Testis (tissue), 3 donors: ENCODE measurements around the gene CFC1. TPM values are rescaled to one million over a fixed set of nuclear protein-coding genes. Genes with fewer than 3 reads are reported as not detected.
"Not testable (repeated sequence)": the region's sequence is repeated elsewhere in the genome, so short reads cannot be mapped to it uniquely, and the experiment has no call there.

Experiments
- DNase-seq: peaks from one replicate; pipeline ENCODE4 v3.0.0-alpha.2; 2019
- H3K27ac ChIP-seq, 2 donors: fragments of 200-600 bp; sonication (generic); one replicate each; pipeline ENCODE4 v1.5.1; 2019
- H3K27me3 ChIP-seq: fragments of 200-600 bp; sonication (generic); one replicate; pipeline ENCODE4 v1.5.1; 2019
- H3K36me3 ChIP-seq: fragments of 200-600 bp; sonication (generic); one replicate; pipeline ENCODE4 v1.5.1; 2017; ENCODE audit warnings: low read depth; ENCODE audit errors: missing control alignments
- H3K4me1 ChIP-seq: fragments of 200-600 bp; sonication (generic); one replicate; pipeline ENCODE4 v1.5.1; 2019
- H3K4me3 ChIP-seq, 2 donors: fragments of 200-600 bp; sonication (generic); one replicate each; pipeline ENCODE4 v1.5.1; 2017 to 2019
- H3K9me3 ChIP-seq: fragments of 200-600 bp; sonication (generic); one replicate; pipeline ENCODE4 v1.5.1; 2017
- WGBS, 2 donors: methylation state at CpG; one replicate each; pipeline ENCODE4 v1.1.5; 2018; 5-methylcytosine and 5-hydroxymethylcytosine counted together
- intact Hi-C: fragments of 100-400 bp; cut with DNase I; formaldehyde crosslinking; loops from one replicate; pipeline ENCODE4 v1.15.1; 2023; ENCODE audit warnings: low total_unique reads
- polyA plus RNA-seq: library from polyadenylated mRNA; stranded (reverse); fragments of 350-450 nt; fragmentation: Illumina TruSeq; extraction: RNeasy Lipid Tissue Mini Kit (QIAGEN cat#74804); gene quantifications from one replicate; pipeline ENCODE4 v1.2.3, GENCODE V29; 2014; ENCODE audit warnings: low read depth, low replicate concordance; ENCODE audit not compliant: insufficient read depth
- total RNA-seq, 2 donors: library from RNA; depleted of rRNA; stranded (reverse); fragments of >200 nt; gene quantifications; one replicate each; pipeline ENCODE4 v1.2.3, GENCODE V29; 2016

The CFC1 gene
- total and polyA plus RNA-seq, 3 donors from 2014 or later = 2.0 to 2.3 TPM; not detected in 1

- H3K9me3 ChIP-seq, H3K27me3 ChIP-seq, DNase-seq, H3K36me3 ChIP-seq, H3K27ac ChIP-seq, intact Hi-C loops, H3K4me3 ChIP-seq, H3K4me1 ChIP-seq: not testable (repeated sequence)
- no CpG with 5 or more reads among the region's 4 CpGs for WGBS, 2 donors
These were observed 21.8 kb downstream of the CFC1 start for GRCh38 chr2:130577559-130577958.

DNA sequence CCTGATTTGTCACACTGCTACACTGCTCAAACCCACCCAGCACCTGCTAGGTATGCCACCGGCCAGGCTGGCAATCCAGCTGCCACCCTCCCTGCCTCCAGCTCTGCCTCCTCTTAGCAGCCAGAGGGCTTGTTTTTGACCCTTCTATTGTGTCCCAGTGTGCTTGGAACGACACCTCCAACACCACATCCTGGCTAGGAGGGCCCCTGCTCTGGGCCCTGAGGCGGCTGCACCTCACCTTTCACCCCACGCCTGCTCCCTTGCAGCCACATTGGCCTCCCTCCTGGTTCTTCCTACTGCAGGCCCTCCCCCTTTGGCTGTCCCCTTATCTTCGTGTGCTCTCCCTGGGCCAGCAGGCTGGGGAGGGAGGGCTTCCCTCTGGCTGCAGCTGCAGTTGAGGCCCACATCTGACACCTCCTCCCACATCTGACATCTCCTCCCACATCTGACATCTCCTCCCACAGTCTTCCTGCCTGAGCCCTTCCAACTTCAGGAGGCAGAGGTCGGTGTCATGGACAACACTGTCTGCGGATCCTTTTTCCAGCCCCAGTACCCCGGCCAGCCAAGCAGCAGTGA lies 23.1 kb downstream of the CFC1 start:
- H3K4me1 ChIP-seq, H3K27ac ChIP-seq, intact Hi-C loops, H3K36me3 ChIP-seq, H3K27me3 ChIP-seq, DNase-seq, H3K9me3 ChIP-seq, H3K4me3 ChIP-seq: not testable (repeated sequence)
- WGBS, 2 donors = no CpG with 5 or more reads among the region's 8 CpGs

DNA sequence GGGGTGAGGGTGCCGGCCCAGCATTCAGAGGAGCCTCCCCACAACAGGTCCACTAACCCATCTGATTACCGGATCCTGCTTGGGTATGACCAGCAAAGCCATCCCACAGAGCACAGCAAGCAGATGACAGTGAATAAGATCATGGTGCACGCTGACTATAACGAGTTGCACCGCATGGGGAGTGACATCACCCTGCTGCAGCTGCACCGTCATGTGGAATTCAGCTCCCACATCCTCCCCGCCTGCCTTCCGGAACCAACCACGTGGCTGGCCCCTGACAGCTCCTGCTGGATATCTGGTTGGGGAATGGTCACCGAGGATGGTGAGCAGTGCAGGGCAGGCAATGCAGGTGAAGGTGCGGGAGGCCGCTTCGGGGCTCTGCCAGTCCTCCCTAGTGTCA lies 25.1 kb downstream of the CFC1 start:
- DNase-seq, H3K9me3 ChIP-seq, H3K4me3 ChIP-seq, H3K27me3 ChIP-seq, H3K36me3 ChIP-seq, H3K27ac ChIP-seq, intact Hi-C loops, H3K4me1 ChIP-seq: not testable (repeated sequence)
- 88 to 91% methylated on average over 7 to 8 of the region's 13 CpGs for WGBS, 2 donors

DNA sequence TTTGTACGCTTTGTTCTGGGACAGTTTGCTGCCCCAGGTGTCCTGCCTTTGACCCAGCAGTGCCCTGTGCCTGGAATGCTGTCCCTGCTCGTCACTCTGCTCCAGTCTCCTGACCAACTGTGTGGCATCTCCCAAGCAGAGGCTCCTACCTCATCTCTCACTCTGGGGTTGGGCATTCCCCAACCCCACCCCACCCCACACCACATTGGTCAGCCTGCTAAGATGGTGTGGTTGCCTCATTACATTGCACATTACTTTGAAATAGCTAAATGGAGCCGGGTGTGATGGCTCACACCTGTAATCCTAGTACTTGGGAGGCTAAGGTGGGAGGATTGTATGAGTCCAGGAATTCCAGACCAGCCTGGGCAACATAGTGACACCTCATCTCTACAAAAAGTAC lies 27.4 kb downstream of the CFC1 start:
- H3K4me3 ChIP-seq, intact Hi-C loops, H3K36me3 ChIP-seq, DNase-seq, H3K9me3 ChIP-seq, H3K27me3 ChIP-seq, H3K4me1 ChIP-seq, H3K27ac ChIP-seq: not testable (repeated sequence)
- WGBS, 2 donors = no CpG with 5 or more reads among the region's 3 CpGs

DNA sequence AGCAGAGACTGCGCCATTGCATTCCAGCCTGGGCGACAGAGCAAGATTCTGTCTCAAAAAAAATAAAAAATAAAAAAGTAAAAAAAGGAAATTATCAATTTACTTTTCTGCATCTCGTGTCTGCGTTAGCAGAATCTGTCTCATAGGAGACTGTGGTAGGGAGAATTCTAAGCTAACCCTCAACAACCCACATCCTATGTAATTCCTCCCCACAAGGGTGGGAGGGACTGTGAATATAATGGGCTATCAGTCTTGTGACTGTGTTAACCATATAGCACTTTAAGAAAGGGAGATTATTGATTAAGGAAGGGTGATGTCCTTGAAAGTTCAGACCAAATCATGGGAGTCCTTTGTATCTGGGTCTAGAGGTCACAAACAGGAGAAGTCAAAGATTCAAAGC lies 33.2 kb downstream of the CFC1 start:
- H3K27me3 ChIP-seq, H3K27ac ChIP-seq, H3K9me3 ChIP-seq, H3K4me1 ChIP-seq, intact Hi-C loops, H3K36me3 ChIP-seq, H3K4me3 ChIP-seq, DNase-seq: not testable (repeated sequence)
- no CpG with 5 or more reads among the region's 4 CpGs for WGBS, 2 donors

DNA sequence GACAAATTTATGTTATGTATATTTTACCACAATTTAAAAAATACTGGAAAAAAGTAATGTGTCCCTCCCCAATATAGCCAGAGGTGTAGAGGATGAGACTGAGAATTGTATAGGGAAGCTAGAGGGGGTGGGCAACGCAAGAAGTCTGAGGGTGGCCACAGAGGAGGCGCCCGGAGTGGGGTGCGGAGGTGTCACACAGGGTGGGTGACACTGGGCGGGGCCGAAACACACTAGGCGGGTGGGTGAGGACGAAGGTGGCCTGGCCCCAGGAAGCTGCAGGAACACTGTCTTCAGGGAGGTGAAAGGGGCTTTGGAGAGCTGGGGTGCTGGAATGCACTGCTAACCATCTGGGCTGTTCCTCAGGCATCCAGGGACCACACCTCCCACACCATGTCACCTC lies 42.9 kb downstream of the CFC1 start:
- DNase-seq, H3K36me3 ChIP-seq, H3K4me3 ChIP-seq, intact Hi-C loops, H3K4me1 ChIP-seq, H3K27me3 ChIP-seq, H3K27ac ChIP-seq, H3K9me3 ChIP-seq: not testable (repeated sequence)
- WGBS, 2 donors = no CpG with 5 or more reads among the region's 8 CpGs

DNA sequence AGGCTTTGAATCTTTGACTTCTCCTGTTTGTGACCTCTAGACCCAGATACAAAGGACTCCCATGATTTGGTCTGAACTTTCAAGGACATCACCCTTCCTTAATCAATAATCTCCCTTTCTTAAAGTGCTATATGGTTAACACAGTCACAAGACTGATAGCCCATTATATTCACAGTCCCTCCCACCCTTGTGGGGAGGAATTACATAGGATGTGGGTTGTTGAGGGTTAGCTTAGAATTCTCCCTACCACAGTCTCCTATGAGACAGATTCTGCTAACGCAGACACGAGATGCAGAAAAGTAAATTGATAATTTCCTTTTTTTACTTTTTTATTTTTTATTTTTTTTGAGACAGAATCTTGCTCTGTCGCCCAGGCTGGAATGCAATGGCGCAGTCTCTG lies 45.2 kb downstream of the CFC1 start:
- intact Hi-C loops, H3K36me3 ChIP-seq, H3K27ac ChIP-seq, DNase-seq, H3K9me3 ChIP-seq, H3K4me3 ChIP-seq, H3K4me1 ChIP-seq, H3K27me3 ChIP-seq: not testable (repeated sequence)
- no CpG with 5 or more reads among the region's 4 CpGs for WGBS, 2 donors

GRCh38 chr2:130549475-130549874 lies 49.9 kb downstream of the CFC1 start:
- H3K36me3 ChIP-seq, DNase-seq, intact Hi-C loops, H3K27me3 ChIP-seq, H3K9me3 ChIP-seq, H3K4me1 ChIP-seq, H3K27ac ChIP-seq, H3K4me3 ChIP-seq: not testable (repeated sequence)
- no CpG with 5 or more reads among the region's 27 CpGs for WGBS, 2 donors

DNA sequence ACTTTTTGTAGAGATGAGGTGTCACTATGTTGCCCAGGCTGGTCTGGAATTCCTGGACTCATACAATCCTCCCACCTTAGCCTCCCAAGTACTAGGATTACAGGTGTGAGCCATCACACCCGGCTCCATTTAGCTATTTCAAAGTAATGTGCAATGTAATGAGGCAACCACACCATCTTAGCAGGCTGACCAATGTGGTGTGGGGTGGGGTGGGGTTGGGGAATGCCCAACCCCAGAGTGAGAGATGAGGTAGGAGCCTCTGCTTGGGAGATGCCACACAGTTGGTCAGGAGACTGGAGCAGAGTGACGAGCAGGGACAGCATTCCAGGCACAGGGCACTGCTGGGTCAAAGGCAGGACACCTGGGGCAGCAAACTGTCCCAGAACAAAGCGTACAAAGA lies 51.0 kb downstream of the CFC1 start:
- intact Hi-C loops, H3K27ac ChIP-seq, H3K4me1 ChIP-seq, H3K27me3 ChIP-seq, H3K4me3 ChIP-seq, DNase-seq, H3K9me3 ChIP-seq, H3K36me3 ChIP-seq: not testable (repeated sequence)
- no CpG with 5 or more reads among the region's 3 CpGs for WGBS, 2 donors

- H3K27ac ChIP-seq, H3K36me3 ChIP-seq, intact Hi-C loops, H3K4me1 ChIP-seq, H3K27me3 ChIP-seq, DNase-seq, H3K9me3 ChIP-seq, H3K4me3 ChIP-seq: not testable (repeated sequence)
- no CpG with 5 or more reads among the region's 5 CpGs for WGBS, 2 donors
These were observed 54.4 kb downstream of the CFC1 start for GRCh38 chr2:130544978-130545377.

GRCh38 chr2:130543785-130544528 lies 55.4 kb downstream of the CFC1 start:
- H3K36me3 ChIP-seq, H3K4me3 ChIP-seq, intact Hi-C loops, H3K4me1 ChIP-seq, H3K27me3 ChIP-seq, DNase-seq, H3K27ac ChIP-seq, H3K9me3 ChIP-seq: not testable (repeated sequence)
- WGBS, 2 donors = no CpG with 5 or more reads among the region's 12 CpGs

- intact Hi-C loops = not testable (repeated sequence)
- WGBS, 2 donors = no CpG with 5 or more reads among the region's 4 CpGs
These were observed 56.6 kb downstream of the CFC1 start for GRCh38 chr2:130542789-130543188.

More at GRCh38 chr2:130542789-130543188, 56.6 kb downstream of the CFC1 start:
- not testable (repeated sequence) for H3K4me3 ChIP-seq, H3K36me3 ChIP-seq, H3K27me3 ChIP-seq, H3K27ac ChIP-seq, H3K9me3 ChIP-seq, DNase-seq, H3K4me1 ChIP-seq
